DMS114 treated with DMSO at 0.1 percent for 48 hours (cell line): ENCODE measurements around the gene CFAP74.
"Not testable (repeated sequence)": the region's sequence is repeated elsewhere in the genome, so short reads cannot be mapped to it uniquely, and the experiment has no call there.

Source experiments
- DNase-seq: peaks from one replicate; lab custom pipeline; 2025; ENCODE audit not compliant: unreplicated experiment; lab: John Stamatoyannopoulos, UW

CFAP74 gene

DNA sequence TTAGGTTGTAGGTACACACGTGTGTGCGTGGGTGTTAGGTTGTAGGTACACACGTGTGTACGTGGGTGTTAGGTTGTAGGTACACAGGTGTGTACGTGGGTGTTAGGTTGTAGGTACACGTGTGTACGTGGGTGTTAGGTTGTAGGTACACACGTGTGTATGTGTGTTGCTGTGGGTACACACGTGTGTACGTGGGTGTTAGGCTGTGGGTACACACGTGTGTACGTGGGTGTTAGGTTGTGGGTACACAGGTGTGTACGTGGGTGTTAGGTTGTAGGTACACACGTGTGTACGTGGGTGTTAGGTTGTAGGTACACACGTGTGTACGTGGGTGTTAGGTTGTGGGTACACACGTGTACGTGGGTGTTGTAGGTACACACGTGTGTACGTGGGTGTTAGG lies 68.7 kb downstream of the CFAP74 start:
- not testable (repeated sequence) for DNase-seq

DNA sequence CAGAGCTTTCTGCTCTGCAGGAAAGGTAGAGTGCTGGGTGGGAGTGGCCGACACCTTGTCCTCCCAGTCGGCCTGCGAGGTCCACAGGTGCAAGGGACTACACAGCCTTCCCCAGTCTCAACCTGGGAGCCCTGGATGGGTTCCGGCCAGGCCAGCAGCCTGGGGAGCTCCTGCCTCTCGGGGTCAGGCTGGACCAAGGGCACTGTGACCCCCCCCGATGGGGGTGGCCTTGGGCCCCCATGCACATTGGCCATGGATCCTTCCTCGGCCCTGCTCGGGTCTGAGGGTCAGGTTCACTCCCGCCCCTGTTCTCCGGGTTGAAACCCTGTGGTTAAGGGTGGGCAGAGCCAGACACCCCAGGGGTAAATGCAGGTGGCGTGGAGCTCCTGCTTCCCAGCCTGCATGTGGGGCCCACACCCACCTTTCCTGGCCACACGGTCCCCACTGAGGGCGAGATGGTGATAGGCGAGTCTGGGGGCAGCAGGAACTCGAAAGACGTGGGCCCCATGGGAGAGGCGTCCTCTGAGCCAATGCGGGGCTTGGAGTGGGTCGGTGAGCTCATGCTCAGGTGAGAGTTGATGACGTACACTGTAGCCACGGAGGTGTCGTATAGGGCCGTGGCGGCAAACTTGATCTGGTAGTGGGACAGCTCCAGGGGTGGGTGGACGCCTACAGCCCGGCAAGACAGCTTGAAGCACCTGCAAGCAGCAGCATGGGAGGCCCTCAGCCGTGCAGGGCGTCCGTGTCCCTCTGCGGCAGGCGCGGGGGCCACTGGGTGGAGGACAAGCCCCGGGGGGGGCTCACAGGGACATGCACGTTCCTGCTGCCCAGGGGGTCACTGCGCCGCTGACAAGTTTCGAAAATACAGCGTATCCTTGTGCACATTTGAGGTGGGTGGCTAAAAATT lies 73.7 kb downstream of the CFAP74 start:
- no peak for DNase-seq

DNA sequence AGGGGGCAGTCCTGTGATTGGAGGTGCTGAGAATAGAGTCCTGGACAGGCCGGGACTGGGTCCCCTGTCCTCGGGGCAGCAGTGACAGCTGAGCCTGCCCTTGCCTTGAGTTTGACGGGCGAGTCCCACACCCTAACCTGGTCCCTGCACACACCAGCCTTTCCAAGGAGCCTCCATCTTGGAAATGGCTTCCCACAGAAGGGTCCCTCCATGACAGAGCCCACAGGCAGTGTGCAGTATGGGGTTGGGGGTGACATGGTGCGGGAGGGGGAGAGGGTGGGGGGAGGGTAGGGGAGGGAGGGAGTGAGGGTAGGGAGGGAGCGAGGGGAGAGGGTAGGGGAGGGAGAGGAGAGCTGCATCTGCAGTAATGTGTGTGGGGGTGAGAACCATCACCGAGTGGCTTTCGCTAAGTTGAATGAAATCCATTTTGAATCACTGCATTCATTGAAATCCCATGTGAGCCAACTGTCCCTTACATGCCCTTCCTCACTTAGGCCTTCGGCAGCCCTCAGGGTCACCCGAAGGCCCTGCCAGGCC lies 74.4 kb downstream of the CFAP74 start:
- no peak for DNase-seq

DNA sequence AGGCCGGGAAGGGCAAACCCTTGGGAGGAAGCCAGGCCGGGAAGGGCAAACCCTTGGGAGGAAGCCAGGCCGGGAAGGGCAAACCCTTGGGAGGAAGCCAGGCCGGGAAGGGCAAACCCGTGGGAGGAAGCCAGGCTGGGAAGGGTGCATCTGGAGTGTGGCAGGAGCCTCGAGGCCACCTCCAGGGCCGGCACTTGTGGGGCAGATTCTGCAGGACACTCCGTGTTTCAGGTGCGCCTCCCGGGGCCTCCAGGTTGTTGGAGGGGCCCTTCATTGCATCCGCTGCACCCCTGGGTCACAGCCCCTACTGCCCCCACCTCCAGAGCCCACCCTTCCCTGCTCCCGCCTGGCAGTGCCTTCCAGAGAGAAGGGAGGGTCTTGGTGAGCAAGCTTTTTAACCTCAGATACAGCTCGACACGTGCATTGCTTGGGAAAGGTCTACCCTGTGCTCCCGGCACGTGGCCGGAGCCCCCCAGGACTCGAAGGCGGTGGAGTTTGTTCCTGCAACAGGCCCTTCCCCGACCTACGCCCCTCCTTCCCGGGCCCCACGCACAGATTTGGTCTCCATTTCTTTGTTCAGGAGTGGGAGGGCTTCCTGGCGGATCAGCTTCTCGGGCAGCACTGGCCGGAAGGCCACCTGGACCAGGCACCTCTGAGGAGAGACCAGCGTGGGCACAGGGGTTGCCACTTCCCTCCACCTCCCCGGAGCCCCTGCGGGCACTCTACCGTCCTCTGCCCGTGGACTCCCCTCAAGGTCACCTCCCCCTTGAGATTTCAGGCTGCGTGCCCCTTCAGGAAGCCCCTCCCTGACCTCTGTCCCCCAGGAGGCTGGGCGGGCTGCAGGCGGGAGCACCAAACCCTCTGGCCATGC lies 75.1 kb downstream of the CFAP74 start:
- no peak for DNase-seq

DNA sequence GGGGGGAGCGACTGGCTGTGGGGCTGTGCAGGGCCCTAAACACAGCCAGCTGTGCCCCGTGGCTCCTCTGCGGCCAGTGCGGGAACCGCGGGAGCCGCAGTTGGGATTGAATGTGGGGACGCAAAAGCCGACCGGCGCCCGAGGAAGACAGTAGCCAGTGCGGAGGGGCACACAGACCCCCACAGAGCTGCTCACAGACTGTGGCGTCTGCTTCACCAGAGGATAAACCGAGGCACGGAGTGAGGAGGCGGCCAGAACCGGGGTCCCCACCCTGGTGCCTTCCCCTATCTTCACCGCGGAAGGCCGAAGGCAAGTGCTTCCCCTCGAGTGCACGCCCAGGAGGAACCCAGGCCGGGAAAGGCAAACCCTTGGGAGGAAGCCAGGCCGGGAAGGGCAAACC lies 75.8 kb downstream of the CFAP74 start:
- no peak for DNase-seq

DNA sequence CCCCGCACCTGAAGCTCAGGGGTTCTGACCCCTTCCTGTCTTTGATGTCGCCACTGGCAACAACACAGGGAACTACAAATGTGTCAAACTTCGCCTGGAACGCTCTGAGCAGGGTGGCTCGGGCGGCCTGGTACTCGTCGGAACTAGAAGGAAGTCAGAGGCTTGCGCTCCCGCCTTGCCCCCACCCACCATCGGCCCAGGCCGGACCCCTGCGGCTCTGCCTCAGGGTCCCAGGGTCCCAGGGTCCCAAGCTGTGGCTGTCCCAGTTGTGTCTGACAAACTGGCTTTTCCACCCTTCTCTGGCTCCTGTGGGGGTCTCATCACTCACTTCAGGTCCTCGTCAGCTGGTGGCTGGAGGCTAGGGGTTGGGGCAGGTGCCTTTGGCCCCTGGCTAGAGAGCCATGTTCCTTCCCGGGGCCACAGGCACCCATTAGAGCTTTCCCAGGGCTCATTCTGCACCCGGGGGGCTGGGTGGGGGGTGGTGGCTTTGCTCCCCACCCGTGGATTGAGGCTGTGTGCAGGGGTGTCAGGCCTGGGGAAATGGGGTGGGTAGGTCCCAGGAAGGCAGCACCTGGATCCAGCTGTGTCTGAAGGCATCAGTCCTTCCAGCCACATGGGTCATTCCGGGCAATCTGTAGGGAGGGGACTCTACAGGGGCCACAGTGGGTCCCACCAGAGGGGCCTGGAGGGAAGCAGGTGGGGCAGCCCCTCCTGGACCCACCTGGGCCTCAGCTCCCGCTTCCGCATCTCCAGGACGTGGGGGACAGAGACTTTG lies 76.5 kb downstream of the CFAP74 start:
- no peak for DNase-seq

DNA sequence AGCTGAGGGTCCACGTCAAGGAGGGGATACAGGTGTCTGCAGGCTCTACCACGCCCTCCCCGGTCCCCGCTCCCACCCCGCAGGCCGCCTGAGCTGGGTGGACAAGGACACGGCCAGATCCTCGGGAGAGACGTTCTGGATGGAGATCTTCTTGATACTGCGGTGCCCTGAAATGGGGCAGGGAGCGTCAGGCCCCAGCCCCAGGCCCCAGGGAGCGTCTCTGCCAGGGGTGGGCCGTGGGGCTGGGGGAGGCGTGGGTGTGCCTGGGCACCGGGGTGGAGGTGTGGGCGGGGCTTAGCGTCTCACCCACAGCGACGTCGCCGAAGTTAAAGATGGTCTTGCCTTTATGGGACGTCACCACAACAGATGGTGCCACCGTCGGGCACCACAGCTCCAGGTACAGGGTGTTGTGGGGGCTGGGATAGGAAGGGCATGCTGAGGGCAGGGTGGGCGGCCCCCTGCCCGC lies 77.2 kb downstream of the CFAP74 start:
- DNase-seq, result no peak

DNA sequence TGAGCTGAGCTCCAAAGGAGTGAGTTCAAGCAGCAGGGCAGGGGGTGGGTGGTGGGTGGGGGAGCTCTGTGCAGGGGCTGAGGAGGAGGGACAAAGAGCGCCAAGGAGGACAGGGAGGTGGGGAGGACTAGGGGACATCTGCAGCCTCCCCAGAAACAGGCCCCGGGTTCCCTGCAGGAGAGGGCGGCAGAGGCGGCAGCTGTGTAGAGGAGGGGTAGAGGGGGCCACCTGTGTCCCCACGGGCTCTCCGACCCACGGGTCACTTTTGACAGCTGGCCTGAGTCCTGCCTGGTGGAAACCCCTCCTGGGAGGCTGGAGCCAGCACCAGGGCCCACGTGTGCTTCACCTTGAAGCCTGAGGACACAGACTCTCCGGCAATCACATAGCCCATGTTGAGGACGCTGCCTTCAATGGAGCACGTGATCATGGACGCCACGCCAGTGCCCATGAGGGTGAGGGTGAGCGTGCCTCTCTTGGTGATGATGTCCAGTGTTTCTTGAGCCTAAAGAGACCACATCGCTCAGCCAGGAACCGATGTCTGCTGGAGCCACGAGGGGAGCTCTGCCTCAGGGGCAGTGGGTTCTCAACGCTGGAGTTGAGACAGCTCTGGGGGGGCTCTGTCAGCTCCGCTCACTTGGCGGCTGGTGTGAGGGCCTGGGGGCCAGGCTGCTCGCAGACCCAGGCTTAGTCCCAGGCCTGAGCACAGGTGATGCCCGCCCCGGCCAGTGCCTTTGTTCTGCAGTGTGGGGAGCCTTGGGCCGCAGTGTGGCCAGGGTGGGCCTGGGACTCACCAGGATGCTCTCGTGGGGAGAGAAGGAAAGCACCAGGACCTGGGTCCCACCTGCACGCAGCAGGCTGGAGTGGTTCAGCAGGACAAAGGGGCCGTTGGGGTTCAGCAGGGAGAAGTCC lies 77.9 kb downstream of the CFAP74 start:
- no peak for DNase-seq

DNA sequence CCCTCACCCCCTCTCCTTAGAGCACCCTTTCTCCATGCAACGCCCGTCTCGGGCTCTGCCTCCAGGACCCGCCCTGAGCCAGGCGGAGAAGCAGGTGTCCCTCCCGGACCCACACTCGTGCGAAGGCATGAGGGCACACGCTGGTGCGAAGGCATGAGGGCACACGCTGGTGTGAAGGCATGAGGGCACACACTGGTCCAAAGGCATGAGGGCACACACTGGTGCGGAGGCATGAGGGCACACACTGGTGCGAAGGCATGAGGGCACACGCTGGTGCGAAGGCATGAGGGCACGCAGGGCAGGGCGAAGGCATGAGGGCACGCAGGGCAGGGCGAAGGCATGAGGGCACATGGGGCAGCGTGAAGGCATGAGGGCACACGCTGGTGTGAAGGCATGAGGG lies 78.7 kb downstream of the CFAP74 start:
- DNase-seq, result no peak

DNA sequence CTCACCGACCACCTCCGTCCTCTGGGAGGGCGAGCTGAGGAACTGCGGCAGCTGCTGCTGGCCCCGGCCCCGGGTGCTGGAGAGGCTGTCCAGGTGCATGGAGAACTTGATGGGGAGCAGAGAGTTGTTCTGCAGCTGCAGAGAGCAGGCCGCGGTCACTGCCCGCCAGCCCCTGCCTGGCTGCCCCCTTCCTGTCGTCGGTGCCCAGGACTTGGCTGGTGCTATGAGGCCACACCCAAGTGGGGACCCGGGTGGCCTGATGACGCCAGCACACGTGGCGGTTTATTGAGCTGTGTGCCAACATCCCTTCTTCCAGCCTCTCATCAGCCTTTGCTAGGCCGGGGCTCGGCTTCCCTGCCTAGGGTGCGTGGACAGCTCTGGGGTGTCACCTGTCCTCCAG lies 79.2 kb downstream of the CFAP74 start:
- DNase-seq, result no peak

DNA sequence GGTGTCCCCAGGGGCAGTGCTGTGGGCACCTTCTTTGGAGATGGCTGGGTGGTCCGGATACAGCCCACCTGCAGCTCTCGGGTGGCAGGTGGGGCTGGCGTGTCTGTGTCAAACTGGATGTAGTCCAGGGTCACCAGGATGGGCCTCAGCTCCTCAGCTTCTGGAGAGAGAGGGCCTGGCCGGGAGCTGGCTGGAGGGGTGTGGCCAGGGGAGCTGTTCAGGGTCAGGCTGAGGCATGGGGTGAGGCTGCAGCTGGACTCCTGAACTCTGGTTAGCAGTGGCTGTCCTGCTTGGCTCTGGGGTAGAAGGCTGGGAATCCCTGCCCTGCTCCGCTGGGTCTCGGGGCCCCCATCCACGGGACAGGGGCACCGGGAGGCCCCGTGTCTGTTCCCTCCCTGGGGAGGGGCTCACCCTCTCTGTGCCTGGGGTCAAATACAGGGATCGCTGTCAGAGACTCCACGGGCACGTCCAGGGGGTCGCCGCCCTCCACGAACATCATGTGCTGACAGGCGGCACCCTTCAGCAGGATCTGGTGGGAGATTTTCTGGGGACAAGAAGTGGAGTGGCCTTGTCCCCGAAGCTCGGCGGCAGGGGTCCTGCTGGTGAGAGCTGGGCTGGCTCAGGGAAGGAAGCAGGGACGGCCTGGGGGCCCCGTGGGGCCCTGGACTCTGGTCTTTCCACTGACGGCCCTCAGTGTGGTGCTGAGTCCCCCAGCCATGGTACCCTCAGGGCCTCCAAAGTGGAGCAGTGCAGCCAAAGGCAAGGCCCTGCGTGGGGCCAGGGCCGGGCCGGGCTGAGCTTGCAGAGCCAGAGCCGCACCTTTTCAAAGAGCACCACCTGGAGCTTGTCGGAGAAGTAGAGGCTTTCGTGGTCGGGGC lies 80.4 kb downstream of the CFAP74 start:
- no peak for DNase-seq

DNA sequence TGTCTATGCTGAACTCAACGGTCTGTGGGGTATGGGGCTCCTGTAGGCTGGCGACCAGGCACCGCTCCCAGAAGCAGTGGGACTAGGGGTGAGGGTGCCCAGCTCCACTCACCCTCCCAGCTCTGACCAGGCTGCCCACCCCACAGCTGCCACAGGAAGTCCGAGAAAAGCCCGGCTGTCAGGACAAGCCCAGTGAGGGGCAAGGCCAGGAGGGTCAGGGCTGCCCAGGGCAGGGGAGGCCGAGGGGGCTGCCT lies 81.0 kb downstream of the CFAP74 start:
- DNase-seq, result no peak

DNA sequence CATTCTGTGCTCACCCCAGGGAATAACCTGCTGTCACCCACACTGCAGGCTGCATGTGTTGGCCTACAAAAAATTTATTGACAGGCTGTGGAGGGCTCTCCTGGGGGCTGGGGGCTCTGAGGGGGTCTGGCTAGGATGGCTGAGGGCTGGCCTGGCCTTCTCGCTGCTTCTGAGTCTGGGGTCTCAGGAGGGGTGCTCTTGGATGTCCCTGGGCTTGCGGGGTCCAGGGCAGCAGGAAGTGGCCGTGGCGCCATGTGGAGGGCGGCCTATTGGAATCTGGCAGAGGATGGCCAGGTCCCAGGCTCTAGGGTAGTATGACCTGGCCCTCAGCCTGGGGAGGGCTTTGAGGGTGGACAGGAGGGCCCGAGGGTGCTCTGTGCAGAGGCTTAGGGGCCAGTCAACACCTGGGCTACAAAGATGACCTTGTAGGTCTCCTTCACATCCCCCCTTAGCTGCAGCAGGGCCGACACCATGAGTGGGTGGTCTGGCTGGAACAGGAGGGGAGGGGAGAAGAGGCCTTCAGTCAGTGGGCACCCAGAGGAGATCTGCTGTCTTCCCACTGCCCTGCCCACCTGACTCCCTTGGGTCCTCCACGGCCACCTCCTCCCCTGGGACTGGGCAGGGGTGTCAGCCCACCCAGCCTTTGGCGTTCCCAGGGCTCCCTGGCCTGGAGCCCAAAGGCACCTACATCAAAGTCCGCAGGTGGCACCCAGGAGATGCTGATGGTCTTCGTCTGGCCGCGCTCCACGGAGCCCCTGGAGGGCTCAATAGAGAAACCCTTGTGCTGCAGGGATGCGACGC lies 81.5 kb downstream of the CFAP74 start:
- DNase-seq, result no peak

DNA sequence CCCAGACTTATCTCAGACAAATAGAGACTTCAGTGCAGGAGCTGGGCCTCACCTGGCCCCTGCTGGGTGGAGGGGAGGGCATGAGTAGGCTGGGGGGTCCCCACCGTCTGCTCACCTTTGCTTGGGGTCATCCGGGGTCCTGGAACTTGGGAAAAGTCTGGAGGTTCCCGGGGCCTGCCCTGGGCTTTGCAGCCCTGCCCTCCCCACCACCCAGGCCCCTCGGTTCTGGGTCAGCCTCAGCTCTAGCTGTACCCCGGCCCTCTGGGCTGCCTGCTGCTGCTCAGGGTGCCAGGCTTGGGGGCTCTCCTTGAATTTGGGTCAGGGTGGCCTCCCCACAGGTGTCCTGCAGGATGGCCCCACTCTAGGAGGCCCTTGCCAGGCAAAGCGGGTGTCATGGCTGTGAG lies 82.1 kb downstream of the CFAP74 start:
- no peak for DNase-seq

DNA sequence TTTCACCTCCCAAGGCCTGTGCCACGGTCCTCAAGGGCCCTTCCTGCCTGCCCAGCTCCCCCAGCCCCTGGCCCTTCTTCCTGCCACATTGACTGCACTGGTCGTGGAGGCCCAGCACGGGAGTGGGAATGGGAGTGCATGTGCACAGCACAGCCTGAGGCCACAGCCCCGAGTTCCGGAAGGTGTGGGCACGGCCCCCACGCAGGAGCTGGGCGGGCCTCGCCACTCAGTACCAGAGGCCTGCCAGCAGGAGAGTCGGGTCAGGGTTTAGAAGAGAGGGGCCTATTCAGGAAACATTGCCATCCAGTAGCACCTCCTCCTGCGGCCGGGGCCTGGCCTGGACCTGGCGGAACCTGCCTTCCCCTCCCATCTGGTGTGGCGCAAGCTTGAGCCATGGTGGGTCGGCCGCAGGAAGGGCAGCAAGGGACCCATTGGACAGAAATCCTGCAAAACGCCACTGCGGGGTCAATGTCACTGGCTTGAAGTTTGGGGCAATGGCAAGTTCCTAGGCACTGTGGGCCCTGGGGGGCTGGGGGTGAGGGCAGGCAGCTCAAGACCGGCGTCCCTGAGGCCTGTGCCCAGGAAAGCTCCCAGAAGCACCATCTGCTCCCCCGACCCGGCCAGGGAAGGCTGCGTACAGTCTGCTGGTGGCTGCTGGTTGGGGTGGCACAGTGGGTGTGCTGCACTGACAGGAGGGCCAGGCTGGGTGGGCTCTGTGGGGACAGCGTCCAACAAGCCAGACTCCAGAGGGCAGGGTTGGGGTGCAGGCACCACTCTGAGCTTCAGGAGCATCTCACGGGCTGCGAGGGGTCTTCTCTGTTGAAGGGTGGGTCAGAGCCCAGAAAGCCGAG lies 82.8 kb downstream of the CFAP74 start:
- DNase-seq, result no peak

DNA sequence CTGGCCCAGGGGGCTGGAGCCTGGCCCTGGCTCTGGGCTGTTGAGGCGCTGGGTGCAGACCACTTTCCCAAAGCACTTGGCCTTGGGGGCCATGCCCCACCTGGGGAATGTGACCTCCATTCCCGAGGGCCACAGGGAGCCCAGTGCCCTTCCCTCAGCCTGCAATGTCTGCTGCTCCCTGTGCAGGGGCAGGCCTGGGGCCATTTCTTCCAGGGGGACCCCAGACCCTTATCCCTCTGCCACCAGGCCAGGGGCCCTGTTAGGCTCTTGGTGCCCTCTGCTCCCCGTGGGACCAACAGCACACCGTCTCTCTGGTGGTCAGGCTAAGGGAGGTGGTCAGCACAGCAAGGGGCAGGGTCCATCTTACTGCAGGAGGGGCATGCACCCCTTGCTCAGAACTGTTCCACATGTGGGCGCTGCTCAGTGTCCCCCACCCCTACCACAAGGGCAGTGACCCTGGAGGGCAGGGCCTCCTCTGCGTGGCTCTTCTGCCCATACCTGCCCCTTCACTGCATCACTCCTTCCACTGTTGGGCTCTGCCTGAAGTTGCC lies 83.5 kb downstream of the CFAP74 start:
- DNase-seq, result no peak
